ENCODE data around the gene SCTR. TPM values are rescaled to one million over a fixed set of nuclear protein-coding genes. Genes with fewer than 3 reads are reported as not detected.

The SCTR gene
- total and polyA plus RNA-seq, 2 of the 13 experiments (the other 11 are each of a cell fraction or from before 2014, with no cell fraction given): not detected

DNA sequence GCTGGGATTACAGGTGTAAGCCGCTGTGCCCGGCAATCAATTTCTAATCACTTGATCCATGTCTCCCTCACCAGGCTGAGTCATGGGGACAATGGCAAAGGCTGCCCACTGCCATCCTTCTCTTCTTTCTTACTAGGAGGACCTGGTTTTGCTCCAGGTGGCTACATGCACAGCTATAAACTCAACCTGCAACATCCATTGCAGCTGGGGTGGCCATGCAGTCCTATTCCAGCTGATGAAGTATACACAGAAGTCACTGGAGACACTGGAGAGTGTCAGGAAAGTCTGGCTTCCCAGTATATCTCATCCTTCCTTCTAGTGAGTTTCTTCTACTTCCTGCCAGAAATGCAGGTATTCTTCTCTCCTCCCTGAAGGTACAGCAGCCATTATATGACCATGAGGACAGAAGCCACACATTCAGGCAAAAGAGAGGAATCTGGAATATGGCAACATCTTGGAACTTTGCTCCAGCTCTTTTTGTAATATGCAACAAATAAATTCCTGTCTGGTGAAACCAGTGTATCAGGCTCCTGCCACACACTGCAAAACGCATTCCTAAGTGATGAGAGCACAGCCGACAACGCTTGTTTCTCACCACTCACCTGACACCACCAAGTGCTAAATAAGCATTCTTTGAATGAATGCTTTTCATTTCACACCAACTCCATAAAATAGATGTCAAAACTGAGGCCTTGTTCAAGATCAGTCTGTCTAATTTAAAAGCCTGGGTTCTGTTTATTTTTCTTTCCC lies 32.3 kb downstream of the SCTR start (continued):
- TF ChIP-seq NR2F2 (IDR thresholded peaks at IDR 0.05; ENCODE audit: borderline replicate concordance, low read depth) (no peak), AHR (CRISPR knock-in tag; IDR thresholded peaks at IDR 0.05) (no peak), CREM (IDR thresholded peaks at IDR 0.05) (no peak), CREM (CRISPR knock-in tag; IDR thresholded peaks at IDR 0.05) (no peak), ZNF282 (IDR thresholded peaks at IDR 0.05; ENCODE audit: partially characterized antibody) (no peak), ZNF225 (CRISPR knock-in tag; IDR thresholded peaks at IDR 0.05) (no peak), ZNF746 (CRISPR knock-in tag; IDR thresholded peaks at IDR 0.05) (no peak), ZNF460 (CRISPR knock-in tag; IDR thresholded peaks at IDR 0.05; ENCODE audit: borderline replicate concordance) (no peak), TEF (CRISPR knock-in tag; IDR thresholded peaks at IDR 0.05) (no peak), MYC (CRISPR knock-in tag; IDR thresholded peaks at IDR 0.05; ENCODE audit: borderline replicate concordance) (no peak), ZNF281 (CRISPR knock-in tag; IDR thresholded peaks at IDR 0.05; ENCODE audit: borderline replicate concordance) (peak; percentile 35; the same call in 1 of the 2 replicates), ZNF317 (CRISPR knock-in tag; IDR thresholded peaks at IDR 0.05) (no peak), SP2 (CRISPR knock-in tag; IDR thresholded peaks at IDR 0.05) (no peak), NBN (conservative IDR thresholded peaks at IDR 0.05) (no peak), ZNF777 (CRISPR knock-in tag; IDR thresholded peaks at IDR 0.05) (no peak), STAG1 (CRISPR knock-in tag; IDR thresholded peaks at IDR 0.05) (no peak), HINFP (CRISPR knock-in tag; IDR thresholded peaks at IDR 0.05; ENCODE audit: low read depth) (no peak), HOXA3 (CRISPR knock-in tag; IDR thresholded peaks at IDR 0.05) (no peak), STAT5B (CRISPR knock-in tag; IDR thresholded peaks at IDR 0.05) (no peak), ZNF577 (CRISPR knock-in tag; IDR thresholded peaks at IDR 0.05; ENCODE audit: borderline replicate concordance, low read depth) (no peak)
- TF ChIP-seq, protein P1, sequence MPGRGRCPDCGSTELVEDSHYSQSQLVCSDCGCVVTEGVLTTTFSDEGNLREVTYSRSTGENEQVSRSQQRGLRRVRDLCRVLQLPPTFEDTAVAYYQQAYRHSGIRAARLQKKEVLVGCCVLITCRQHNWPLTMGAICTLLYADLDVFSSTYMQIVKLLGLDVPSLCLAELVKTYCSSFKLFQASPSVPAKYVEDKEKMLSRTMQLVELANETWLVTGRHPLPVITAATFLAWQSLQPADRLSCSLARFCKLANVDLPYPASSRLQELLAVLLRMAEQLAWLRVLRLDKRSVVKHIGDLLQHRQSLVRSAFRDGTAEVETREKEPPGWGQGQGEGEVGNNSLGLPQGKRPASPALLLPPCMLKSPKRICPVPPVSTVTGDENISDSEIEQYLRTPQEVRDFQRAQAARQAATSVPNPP (CRISPR knock-in tag; IDR thresholded peaks at IDR 0.05): no peak
- TF ChIP-seq, protein P2, sequence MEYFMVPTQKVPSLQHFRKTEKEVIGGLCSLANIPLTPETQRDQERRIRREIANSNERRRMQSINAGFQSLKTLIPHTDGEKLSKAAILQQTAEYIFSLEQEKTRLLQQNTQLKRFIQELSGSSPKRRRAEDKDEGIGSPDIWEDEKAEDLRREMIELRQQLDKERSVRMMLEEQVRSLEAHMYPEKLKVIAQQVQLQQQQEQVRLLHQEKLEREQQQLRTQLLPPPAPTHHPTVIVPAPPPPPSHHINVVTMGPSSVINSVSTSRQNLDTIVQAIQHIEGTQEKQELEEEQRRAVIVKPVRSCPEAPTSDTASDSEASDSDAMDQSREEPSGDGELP (IDR thresholded peaks at IDR 0.05; ENCODE audit: borderline replicate concordance, low read depth): peak; percentile 13; the same call in 1 of the 2 replicates
- TF ChIP-seq, protein P3, sequence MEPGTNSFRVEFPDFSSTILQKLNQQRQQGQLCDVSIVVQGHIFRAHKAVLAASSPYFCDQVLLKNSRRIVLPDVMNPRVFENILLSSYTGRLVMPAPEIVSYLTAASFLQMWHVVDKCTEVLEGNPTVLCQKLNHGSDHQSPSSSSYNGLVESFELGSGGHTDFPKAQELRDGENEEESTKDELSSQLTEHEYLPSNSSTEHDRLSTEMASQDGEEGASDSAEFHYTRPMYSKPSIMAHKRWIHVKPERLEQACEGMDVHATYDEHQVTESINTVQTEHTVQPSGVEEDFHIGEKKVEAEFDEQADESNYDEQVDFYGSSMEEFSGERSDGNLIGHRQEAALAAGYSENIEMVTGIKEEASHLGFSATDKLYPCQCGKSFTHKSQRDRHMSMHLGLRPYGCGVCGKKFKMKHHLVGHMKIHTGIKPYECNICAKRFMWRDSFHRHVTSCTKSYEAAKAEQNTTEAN (CRISPR knock-in tag; conservative IDR thresholded peaks at IDR 0.05): no peak
